GM10847 (cell line): ENCODE data around the gene CASKIN2.

ENCODE experiments used
- POLR2A ChIP-seq: IDR thresholded peaks from 2 replicates; pipeline ENCODE4 v1.6.1; 2011; ENCODE audit not compliant: insufficient read length; ENCODE audit errors: extremely low read depth

CASKIN2 gene

GRCh38 chr17:75460295-75460694 is 55.0 kb downstream of the CASKIN2 start:
- TF ChIP-seq POLR2A, result no peak

GRCh38 chr17:75459590-75460267 is 55.6 kb downstream of the CASKIN2 start:
- TF ChIP-seq POLR2A, result no peak

GRCh38 chr17:75459246-75459589 is 56.1 kb downstream of the CASKIN2 start:
- TF ChIP-seq POLR2A, result no peak

- no peak for TF ChIP-seq POLR2A
Observed at GRCh38 chr17:75457047-75457654, 58.2 kb downstream of the CASKIN2 start.

- peak; percentile 37 for TF ChIP-seq POLR2A
Observed at GRCh38 chr17:75456417-75457046, 58.8 kb downstream of the CASKIN2 start, which contains the start of gene TMEM94. Gene TMEM94 (plus strand): TSS chr17:75456635. CDS start chr17:75471906, 15,271 bp downstream.

- TF ChIP-seq POLR2A, result no peak
Observed at GRCh38 chr17:75456039-75456416, 59.3 kb downstream of the CASKIN2 start.

GRCh38 chr17:75454193-75454592 is 61.1 kb downstream of the CASKIN2 start:
- no peak for TF ChIP-seq POLR2A

- TF ChIP-seq POLR2A, result no peak
Observed at GRCh38 chr17:75450270-75450669, 65.1 kb downstream of the CASKIN2 start.
